CD4-positive, alpha-beta T cell treated with Interleukin-15 for 4 hours (primary cell): Measurements from ENCODE around the gene U2AF2.
A peak's percentile ranks its signal among the peaks of the same experiment; 100 is the strongest.

Source experiments
- DNase-seq: peaks from one replicate; pipeline ENCODE4 v3.0.0-alpha.2; 2020; ENCODE audit warnings: low spot score

U2AF2 gene

GRCh38 chr19:55689411-55690108 lies 34.7 kb downstream of the U2AF2 start:
- no peak for DNase-seq

- no peak for DNase-seq
Observed at GRCh38 chr19:55690109-55690768, 35.4 kb downstream of the U2AF2 start.

- no peak for DNase-seq
Observed at GRCh38 chr19:55690769-55691545, 36.1 kb downstream of the U2AF2 start.

DNA sequence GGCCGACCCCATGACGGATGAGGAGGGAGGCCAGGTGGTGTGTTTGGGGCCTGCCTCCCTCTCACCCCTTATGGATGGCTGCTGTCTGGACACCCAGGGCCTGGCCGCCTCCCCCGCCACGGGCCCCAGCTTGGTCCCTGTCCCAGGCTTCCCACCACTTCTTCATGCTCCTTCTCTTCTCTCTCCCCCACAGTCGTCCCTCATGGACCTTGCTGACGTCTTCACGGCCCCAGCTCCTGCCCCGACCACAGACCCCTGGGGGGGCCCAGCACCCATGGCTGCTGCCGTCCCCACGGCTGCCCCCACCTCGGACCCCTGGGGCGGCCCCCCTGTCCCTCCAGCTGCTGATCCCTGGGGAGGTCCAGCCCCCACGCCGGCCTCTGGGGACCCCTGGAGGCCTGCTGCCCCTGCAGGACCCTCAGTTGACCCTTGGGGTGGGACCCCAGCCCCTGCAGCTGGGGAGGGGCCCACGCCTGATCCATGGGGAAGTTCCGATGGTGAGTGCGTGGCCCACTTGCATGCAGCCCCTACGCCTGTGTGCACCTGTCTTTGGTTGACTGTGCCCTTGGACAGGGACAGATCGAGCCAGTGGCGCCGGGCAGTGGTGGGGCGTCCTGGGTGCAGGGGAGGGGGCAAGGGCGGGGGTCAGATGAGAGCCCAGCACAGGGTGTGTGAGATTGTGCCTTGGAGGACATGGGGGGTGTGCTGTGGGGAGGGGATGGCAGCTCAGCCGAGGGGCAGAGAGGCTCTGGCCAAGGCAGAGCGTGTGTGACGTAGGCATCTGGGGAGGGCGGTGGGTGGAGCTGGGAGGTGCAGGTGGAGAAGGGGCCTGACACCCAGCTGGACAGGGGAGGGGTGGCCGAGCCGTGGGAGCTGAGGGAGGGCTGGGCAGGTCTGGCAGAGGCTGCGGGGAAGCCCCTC lies 37.0 kb downstream of the U2AF2 start:
- DNase-seq, result no peak

DNA sequence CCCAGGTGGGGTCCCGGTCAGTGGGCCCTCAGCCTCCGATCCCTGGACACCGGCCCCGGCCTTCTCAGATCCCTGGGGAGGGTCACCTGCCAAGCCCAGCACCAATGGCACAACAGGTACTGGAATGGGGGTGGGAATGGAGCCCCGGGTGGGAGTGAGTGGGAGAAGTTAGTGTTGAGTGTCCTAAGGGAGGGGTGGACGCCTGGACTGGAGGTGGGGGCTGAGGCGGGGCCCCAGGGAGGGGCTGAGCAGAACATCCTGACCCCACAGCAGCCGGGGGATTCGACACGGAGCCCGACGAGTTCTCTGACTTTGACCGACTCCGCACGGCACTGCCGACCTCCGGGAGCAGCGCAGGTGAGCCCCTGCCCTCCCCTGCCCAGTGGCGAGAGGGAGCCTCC lies 37.8 kb downstream of the U2AF2 start:
- no peak for DNase-seq

DNA sequence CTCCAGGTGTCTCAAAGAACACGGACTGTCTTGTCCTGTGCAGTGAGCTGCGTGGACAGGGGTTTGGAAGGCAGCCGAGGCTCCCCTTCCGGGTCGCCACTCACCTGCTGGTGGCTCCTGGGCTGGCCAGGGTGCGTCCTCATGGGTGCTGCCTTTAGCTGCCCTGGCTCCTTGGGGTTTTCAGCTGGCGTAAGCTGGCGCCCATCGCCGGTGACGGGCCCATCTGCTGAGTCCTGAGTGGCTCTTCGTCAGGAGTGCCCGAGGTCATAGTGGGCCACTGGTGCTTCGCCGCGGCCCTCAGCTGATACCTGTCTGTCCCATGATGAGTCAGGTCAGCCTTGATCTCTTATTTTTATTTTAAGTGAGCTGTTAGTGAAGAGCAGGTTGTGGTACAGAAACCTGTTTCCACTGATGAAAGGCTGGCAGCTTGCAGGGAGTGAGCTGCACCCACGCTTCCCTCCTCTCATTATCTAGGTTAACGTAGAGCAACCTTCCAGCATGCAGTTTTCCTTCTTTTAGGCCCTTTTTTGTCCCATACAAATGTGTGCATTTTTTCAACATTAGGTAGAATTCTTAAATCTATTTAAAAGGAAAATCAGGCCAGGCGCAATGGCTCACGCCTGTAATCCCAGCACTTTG lies 38.6 kb downstream of the U2AF2 start:
- no peak for DNase-seq

GRCh38 chr19:55694241-55694655 lies 39.4 kb downstream of the U2AF2 start:
- no peak for DNase-seq

DNA sequence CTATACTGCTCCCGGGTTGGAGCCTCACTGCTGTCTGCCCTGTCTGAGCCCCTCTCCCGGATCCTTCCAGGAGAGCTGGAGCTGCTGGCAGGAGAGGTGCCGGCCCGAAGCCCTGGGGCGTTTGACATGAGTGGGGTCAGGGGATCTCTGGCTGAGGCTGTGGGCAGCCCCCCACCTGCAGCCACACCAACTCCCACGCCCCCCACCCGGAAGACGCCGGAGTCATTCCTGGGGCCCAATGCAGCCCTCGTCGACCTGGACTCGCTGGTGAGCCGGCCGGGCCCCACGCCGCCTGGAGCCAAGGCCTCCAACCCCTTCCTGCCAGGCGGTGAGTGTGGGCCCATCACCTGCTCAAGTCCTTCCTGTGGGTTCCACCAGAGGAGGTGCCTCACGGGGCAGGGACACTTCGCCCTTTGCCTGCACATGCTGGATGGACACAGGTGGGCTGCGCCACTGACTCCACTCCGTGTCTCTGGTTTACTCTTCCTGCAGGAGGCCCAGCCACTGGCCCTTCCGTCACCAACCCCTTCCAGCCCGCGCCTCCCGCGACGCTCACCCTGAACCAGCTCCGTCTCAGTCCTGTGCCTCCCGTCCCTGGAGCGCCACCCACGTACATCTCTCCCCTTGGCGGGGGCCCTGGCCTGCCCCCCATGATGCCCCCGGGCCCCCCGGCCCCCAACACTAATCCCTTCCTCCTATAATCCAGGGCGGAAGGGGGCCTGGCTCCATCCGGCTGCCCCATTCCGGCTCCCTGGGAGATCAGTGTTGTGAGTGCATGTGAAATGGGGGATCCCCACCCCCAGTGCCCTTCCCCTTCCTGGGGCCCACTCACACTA lies 40.0 kb downstream of the U2AF2 start:
- DNase-seq, result no peak

- DNase-seq, result no peak
Observed at GRCh38 chr19:55695511-55696290, 40.9 kb downstream of the U2AF2 start.

DNA sequence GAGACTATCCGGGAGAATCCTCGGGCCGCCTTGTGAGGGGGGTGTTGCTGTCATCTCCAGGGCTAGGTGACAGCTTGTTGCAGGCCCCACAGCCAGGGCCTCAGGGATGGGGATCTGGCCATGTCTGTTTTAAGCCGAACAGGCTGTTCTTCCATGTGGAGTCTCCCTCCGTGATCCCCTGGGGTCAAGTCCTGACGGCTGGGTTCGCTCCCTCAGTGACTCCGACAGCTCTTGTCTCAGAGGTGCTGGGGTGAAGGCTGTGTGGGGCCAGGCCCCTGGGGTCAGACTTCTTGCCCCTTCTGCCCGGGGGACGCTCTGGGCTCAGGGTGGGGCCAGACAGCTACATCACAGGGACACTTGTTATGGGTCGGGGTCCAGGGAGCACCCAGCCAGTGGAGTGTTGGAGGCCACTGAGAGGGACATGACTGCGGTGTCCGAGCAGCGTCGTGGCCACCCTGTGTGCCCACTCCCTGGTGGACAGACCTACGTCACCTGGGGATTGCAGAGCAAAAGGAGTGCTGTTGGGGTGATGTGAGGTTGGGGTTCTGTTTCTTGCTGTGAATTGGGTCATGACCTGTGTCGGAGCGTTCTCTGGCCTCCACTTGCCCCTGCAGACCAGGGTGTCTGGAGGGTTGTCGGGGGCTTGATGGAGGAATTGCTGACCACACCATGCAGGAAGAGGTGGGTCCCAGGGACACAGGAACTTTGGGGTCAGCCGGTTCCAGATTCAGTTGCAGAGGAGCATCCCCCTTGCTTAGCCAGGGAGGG lies 41.6 kb downstream of the U2AF2 start:
- no peak for DNase-seq

GRCh38 chr19:55697069-55697440 lies 42.2 kb downstream of the U2AF2 start:
- DNase-seq, result no peak

- no peak for DNase-seq
Observed at GRCh38 chr19:55697698-55698097, 42.9 kb downstream of the U2AF2 start.

GRCh38 chr19:55698256-55698655 lies 43.4 kb downstream of the U2AF2 start:
- DNase-seq, result no peak

GRCh38 chr19:55699221-55699620 lies 44.4 kb downstream of the U2AF2 start:
- no peak for DNase-seq

GRCh38 chr19:55700813-55701212 lies 46.0 kb downstream of the U2AF2 start:
- DNase-seq, result no peak

- no peak for DNase-seq
Observed at GRCh38 chr19:55702131-55702627, 47.3 kb downstream of the U2AF2 start.

GRCh38 chr19:55703790-55704215 lies 49.0 kb downstream of the U2AF2 start:
- peak; percentile 25 for DNase-seq

DNA sequence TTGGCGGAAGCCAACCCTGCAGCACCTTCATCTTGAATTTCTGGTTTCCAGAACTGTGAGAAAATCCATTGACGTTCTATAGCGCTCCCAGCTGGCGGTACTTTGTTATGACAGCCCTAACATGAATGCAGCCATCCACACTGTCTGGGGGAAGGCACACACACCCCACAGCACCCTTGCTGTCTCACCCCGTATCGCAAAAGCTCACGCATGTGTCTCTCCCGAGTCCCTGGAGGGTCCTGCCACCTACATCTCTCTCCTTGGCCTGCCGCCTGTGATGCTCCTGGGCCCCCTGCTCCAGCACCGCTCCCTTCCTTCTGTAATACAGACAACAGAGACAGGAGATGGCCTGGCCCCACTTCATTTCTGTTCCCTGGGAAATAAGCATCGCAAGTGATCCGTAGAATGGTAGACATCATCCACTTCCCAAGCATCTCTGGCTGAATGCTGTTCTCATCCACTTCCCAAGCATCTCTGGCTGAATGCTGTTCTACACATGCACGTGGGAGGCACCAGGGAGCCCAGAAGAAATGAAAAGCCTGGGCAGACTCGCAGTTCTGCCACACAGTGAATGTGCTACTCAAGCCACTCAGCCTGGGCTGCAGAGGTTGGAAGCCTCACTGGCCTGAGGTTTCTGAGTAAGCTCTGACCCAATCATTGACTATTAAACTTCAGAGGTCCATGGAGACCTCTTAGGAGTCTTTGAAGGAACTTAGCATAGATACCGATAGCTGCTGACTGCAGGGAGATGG lies 49.8 kb downstream of the U2AF2 start:
- DNase-seq, result no peak
